HG03095 (cell line): ENCODE results near the gene HSPD1.
A peak's percentile ranks its signal among the peaks of the same experiment; 100 is the strongest.

ENCODE experiments used
- ATAC-seq: cut with Tn5 transposase; IDR thresholded peaks from one replicate; pipeline ENCODE4 v1.9.1; 2021; ENCODE audit warnings: moderate library complexity; ENCODE audit not compliant: unreplicated experiment

The HSPD1 gene

GRCh38 chr2:197499594-197500502, at the start of gene HSPD1, which contains the start of gene HSPE1:
Gene HSPD1 (minus strand): TSS chr2:197499840. CDS start chr2:197498848, 992 bp downstream.
Gene HSPE1 (plus strand): TSS chr2:197500379. CDS start chr2:197500437, 58 bp downstream.
- peak; percentile 78 for ATAC-seq

GRCh38 chr2:197548582-197548981, 48.9 kb upstream of the HSPD1 start:
- ATAC-seq, result no peak

GRCh38 chr2:197547163-197547900, 47.7 kb upstream of the HSPD1 start:
- ATAC-seq, result no peak

- no peak for ATAC-seq
These were observed 43.6 kb upstream of the HSPD1 start for GRCh38 chr2:197543206-197543605.

GRCh38 chr2:197539734-197540133, 40.1 kb upstream of the HSPD1 start:
- ATAC-seq, result no peak

- ATAC-seq, result no peak
These were observed 38.8 kb upstream of the HSPD1 start for GRCh38 chr2:197538412-197538811.

- no peak for ATAC-seq
These were observed 17.5 kb upstream of the HSPD1 start for GRCh38 chr2:197517150-197517549.

- peak; percentile 8 for ATAC-seq
These were observed 16.7 kb upstream of the HSPD1 start for GRCh38 chr2:197516393-197516761.

- ATAC-seq, result peak; percentile 90
These were observed 16.2 kb upstream of the HSPD1 start, which contains the start of gene MOB4 for GRCh38 chr2:197515739-197516392. Gene MOB4 (plus strand): TSS chr2:197516066. CDS start chr2:197516087, 21 bp downstream.

GRCh38 chr2:197515315-197515738, 15.7 kb upstream of the HSPD1 start:
- ATAC-seq, result peak; percentile 10

GRCh38 chr2:197514754-197515153, 15.1 kb upstream of the HSPD1 start:
- ATAC-seq, result no peak

GRCh38 chr2:197513915-197514314, 14.3 kb upstream of the HSPD1 start:
- no peak for ATAC-seq

GRCh38 chr2:197506658-197507057, 7.0 kb upstream of the HSPD1 start:
- ATAC-seq, result no peak

- ATAC-seq, result no peak
These were observed 4.9 kb upstream of the HSPD1 start for GRCh38 chr2:197504512-197504911.

GRCh38 chr2:197504000-197504399, 4.4 kb upstream of the HSPD1 start:
- ATAC-seq, result no peak

- no peak for ATAC-seq
These were observed 3.0 kb upstream of the HSPD1 start for GRCh38 chr2:197502685-197503084.

GRCh38 chr2:197502201-197502600, 2.6 kb upstream of the HSPD1 start:
- ATAC-seq, result no peak

GRCh38 chr2:197500503-197501131, 977 bp upstream of the HSPD1 start:
- peak; percentile 3 for ATAC-seq

GRCh38 chr2:197498937-197499593, 575 bp downstream of the HSPD1 start:
- peak; percentile 25 for ATAC-seq

GRCh38 chr2:197498235-197498936, 1.3 kb downstream of the HSPD1 start:
- no peak for ATAC-seq
